CD4-positive, alpha-beta memory T cell (primary cell): Measurements from ENCODE around the gene IRF1. TPM values are rescaled to one million over a fixed set of nuclear protein-coding genes. Genes with fewer than 3 reads are reported as not detected.

Source experiments
- CTCF ChIA-PET: fragments of 350-600 bp; sonication (Branson Sonifier 250); formaldehyde crosslinking; loops from one replicate; lab custom pipeline; 2021; ENCODE audit warnings: inconsistent platforms; ENCODE audit not compliant: partially characterized antibody; lab: Charles Lee
- POLR2A ChIA-PET: fragments of 350-600 bp; sonication (Branson Sonifier 250); formaldehyde crosslinking; loops from one replicate; lab custom pipeline; 2021; ENCODE audit not compliant: partially characterized antibody; lab: Charles Lee
- DNase-seq, 5 donors: peaks; one replicate each; pipeline versions ENCODE4 v3.0.0 to v3.0.0-alpha.2; 2020 to 2022; ENCODE audit warnings: mixed read lengths in 1 of 5
- H3K27ac ChIP-seq: one replicate; pipeline ENCODE4 v1.7.0; 2013; ENCODE audit warnings: low read depth, low read length
- H3K27me3 ChIP-seq: 2 replicates; pipeline ENCODE4 v1.7.0; 2013; ENCODE audit warnings: mild to moderate bottlenecking, low read length, moderate library complexity; ENCODE audit not compliant: insufficient read depth
- H3K36me3 ChIP-seq: 2 replicates; pipeline ENCODE4 v1.7.0; 2013; ENCODE audit warnings: mild to moderate bottlenecking, low read length, moderate library complexity; ENCODE audit not compliant: insufficient read depth
- H3K4me1 ChIP-seq: 2 replicates; pipeline ENCODE4 v1.7.0; 2013; ENCODE audit warnings: mild to moderate bottlenecking, low read length, moderate library complexity; ENCODE audit not compliant: insufficient read depth
- H3K4me3 ChIP-seq, 2 donors: one replicate each; pipeline ENCODE4 v1.7.0; 2013; ENCODE audit warnings: low read length in 2 of 2, mild to moderate bottlenecking in 1 of 2
- H3K9me3 ChIP-seq, 2 donors: one replicate each; pipeline ENCODE4 v1.7.0; 2013; ENCODE audit warnings: low read length in 2 of 2, control low read depth in 1 of 2; ENCODE audit not compliant: control insufficient read depth in 1 of 2
- H3K27ac Mint-ChIP-seq, 7 donors: one replicate each; pipeline ENCODE4 v1.8.0; 2020 to 2021; ENCODE audit warnings: mixed read lengths in 7 of 7, mild to moderate bottlenecking in 6 of 7, inconsistent platforms in 3 of 7, moderate library complexity in 3 of 7
- H3K27me3 Mint-ChIP-seq, 2 donors: one replicate each; pipeline ENCODE4 v1.8.0; 2020 to 2021; ENCODE audit warnings: mixed read lengths in 2 of 2
- H3K36me3 Mint-ChIP-seq, 2 donors: one replicate each; pipeline ENCODE4 v1.8.0; 2020 to 2021; ENCODE audit warnings: mixed read lengths in 2 of 2, inconsistent platforms in 1 of 2, mild to moderate bottlenecking in 1 of 2
- H3K4me1 Mint-ChIP-seq, 4 donors: one replicate each; pipeline ENCODE4 v1.8.0; 2020 to 2021; ENCODE audit warnings: mixed read lengths in 4 of 4, mild to moderate bottlenecking in 1 of 4
- H3K4me3 Mint-ChIP-seq, 8 donors: one replicate each; pipeline ENCODE4 v1.8.0; 2020 to 2021; ENCODE audit warnings: mixed read lengths in 8 of 8, mild to moderate bottlenecking in 7 of 8, moderate library complexity in 6 of 8, inconsistent platforms in 3 of 8
- H3K9me3 Mint-ChIP-seq, 8 donors: one replicate each; pipeline ENCODE4 v1.8.0; 2020 to 2021; ENCODE audit warnings: mixed read lengths in 8 of 8, mild to moderate bottlenecking in 5 of 8, inconsistent platforms in 3 of 8, moderate library complexity in 1 of 8
- intact Hi-C: fragments of 100-400 bp; cut with micrococcal nuclease; formaldehyde crosslinking; loops from one replicate; pipeline ENCODE4 v1.15.1; 2023
- polyA plus RNA-seq, 2 donors: library from polyadenylated mRNA; unstranded; fragments of 300-500 nt; fragmentation: Illumina TruSeq; gene quantifications; one replicate each; pipeline ENCODE4 v1.2.3, GENCODE V29; 2021
- total RNA-seq, 2 experiments: library from RNA; stranded (reverse); gene quantifications; one replicate each; pipeline ENCODE4 v1.2.3, GENCODE V29; 2021

Gene IRF1
- total and polyA plus RNA-seq, 4 experiments from 2014 or later: 192 to 237 (median 197) TPM

DNA sequence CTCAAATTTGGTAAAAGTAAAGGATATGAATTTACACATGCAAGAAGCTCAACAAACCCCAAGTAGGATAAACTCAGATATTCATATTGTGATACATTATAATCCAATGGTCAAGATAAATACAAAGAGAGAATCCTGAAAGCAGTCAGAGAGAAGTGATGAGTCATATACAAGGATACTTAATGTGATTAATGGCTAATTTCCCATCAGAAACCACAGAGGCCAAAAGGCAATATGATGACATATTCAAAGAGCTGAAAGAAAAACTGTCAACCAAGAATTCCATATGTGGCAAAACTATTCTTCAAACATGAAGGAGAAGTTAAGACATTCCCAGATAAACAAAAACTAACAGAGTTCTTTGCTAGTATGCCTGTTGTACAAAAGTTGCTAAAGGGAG, 19.5 kb upstream of the IRF1 start:
- POLR2A ChIA-PET: interaction anchor here (0.9 kb wide), 1 partner anchor 20 kb away, joined by 3 read pairs; no protein-coding TSS in a partner anchor

DNA sequence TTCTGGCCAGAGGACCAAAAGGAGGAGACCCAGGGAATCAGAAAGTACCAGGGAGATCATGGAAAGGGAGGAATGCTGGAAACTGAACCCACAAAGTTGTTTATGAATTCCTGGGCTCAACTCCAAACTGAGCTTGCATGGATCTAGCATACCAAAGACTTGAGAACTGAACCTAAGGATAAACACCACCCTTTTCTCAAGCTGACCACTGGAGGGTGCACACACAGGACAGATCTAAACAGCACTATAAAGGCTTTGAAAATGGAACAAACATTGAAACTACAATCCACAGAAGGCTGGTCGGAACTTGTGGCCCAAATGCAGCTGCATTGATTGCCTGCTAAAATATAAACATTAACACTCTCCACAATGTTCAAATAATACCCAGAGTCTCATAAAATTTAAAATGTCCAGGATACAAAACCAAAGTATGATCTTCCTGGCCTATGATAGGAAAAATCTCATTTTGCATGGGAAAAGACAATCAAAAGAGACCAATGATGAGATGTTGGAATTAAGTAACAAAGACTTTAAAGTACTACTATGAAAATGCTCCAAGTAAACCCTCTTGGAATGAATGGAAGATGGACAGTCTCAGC, 15.6 kb upstream of the IRF1 start:
- H3K27me3 Mint-ChIP-seq: peaks cover 7 to 11% of the 10 kb centered on the region in 2 donors
- H3K4me3 Mint-ChIP-seq: no peak overlapping the region
- H3K4me1 Mint-ChIP-seq: peaks cover 2 to 4% (median 3%) of the 10 kb centered on the region in 4 donors
- Histone ChIP-seq H3K9me3 (no peaks in the 10 kb centered on the region), H3K4me3 (no peak overlapping the region), H3K27ac (no peak overlapping the region), H3K27me3 (no peaks in the 10 kb centered on the region), H3K4me1 (peaks cover 4% of the 10 kb centered on the region), H3K36me3 (no peaks in the 10 kb centered on the region)
- H3K27ac Mint-ChIP-seq: no peak overlapping the region
- ChIA-PET CTCF (interaction anchor here (0.6 to 13.3 kb wide), 7 partner anchors 16 to 314 kb away, joined by 3 to 543 read pairs (median 4); partner anchors contain the start of gene IRF1), POLR2A (interaction anchor here (0.9 to 1.1 kb wide), 3 partner anchors 10 to 26 kb away, joined by 3 to 4 read pairs (median 3); partner anchors contain the start of gene IRF1)
- no peak for DNase-seq
- H3K36me3 Mint-ChIP-seq: peaks cover 0 to 5% of the 10 kb centered on the region in 2 donors
- intact Hi-C loops: no loop called here
- peaks cover 0 to 6% (median 0%) of the 10 kb centered on the region in 8 donors for H3K9me3 Mint-ChIP-seq

More for the DNA sequence above, 19.5 kb upstream of the IRF1 start:
- Histone ChIP-seq H3K36me3 (no peaks in the 10 kb centered on the region), H3K4me1 (no peaks in the 10 kb centered on the region), H3K9me3 (no peaks in the 10 kb centered on the region), H3K27me3 (no peaks in the 10 kb centered on the region), H3K4me3 (no peak overlapping the region), H3K27ac (no peak overlapping the region)
- H3K27ac Mint-ChIP-seq: no peak overlapping the region
- H3K9me3 Mint-ChIP-seq: peaks cover 0 to 15% (median 8%) of the 10 kb centered on the region in 8 donors
- peaks cover 5 to 12% of the 10 kb centered on the region in 2 donors for H3K27me3 Mint-ChIP-seq
- CTCF ChIA-PET: interaction anchor here (1.6 to 2.5 kb wide), 2 partner anchors 16 to 311 kb away, joined by 3 to 13 read pairs; no protein-coding TSS in a partner anchor
- DNase-seq: no peak
- no peaks in the 10 kb centered on the region for H3K4me1 Mint-ChIP-seq
- no peak overlapping the region for H3K4me3 Mint-ChIP-seq
- H3K36me3 Mint-ChIP-seq: peaks cover 0 to 11% of the 10 kb centered on the region in 2 donors
- intact Hi-C loops: no loop called here

DNA sequence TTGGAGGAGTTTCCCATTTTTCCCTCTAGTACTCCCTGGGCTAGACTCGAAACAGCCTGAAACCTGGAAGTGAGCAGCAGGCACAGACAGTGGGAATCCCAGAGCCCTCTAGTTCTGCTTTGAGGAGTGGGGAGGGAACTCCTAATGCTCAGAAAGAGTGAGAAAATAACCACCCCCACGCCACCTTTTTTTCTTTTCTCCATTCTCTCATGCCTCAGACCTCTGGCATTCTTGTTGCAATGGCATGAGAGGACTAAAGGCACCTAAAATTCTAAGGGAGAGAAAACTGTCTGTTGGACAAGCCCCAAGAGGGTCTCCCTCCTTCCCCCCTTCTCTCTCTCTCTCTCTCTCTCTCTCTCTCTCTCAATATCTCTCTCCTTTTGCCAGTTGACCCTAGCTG, 15.1 kb upstream of the IRF1 start:
- DNase-seq: no peak
- H3K27me3 Mint-ChIP-seq: peaks cover 7 to 11% of the 10 kb centered on the region in 2 donors
- Histone ChIP-seq H3K27me3 (no peaks in the 10 kb centered on the region), H3K4me1 (peaks cover 9% of the 10 kb centered on the region), H3K9me3 (no peaks in the 10 kb centered on the region), H3K27ac (no peak overlapping the region), H3K4me3 (no peak overlapping the region), H3K36me3 (no peaks in the 10 kb centered on the region)
- no peak overlapping the region for H3K4me3 Mint-ChIP-seq
- CTCF ChIA-PET: interaction anchor here (1.2 to 13.3 kb wide), 6 partner anchors 21 to 315 kb away, joined by 3 to 543 read pairs (median 5); no protein-coding TSS in a partner anchor
- H3K27ac Mint-ChIP-seq: no peak overlapping the region
- peaks cover 0 to 5% of the 10 kb centered on the region in 2 donors for H3K36me3 Mint-ChIP-seq
- POLR2A ChIA-PET: interaction anchor here (1.0 to 1.1 kb wide), 3 partner anchors 15 to 27 kb away, joined by 3 read pairs; partner anchors contain the start of gene IRF1
- peaks cover 4 to 10% (median 7%) of the 10 kb centered on the region in 4 donors for H3K4me1 Mint-ChIP-seq
- intact Hi-C loops: no loop called here
- peaks cover 0 to 6% (median 0%) of the 10 kb centered on the region in 8 donors for H3K9me3 Mint-ChIP-seq

- no peaks in the 10 kb centered on the region for H3K27me3 ChIP-seq
- Mint-ChIP-seq H3K4me1 (peaks cover 8 to 18% (median 14%) of the 10 kb centered on the region in 4 donors), H3K9me3 (peaks cover 0 to 2% (median 0%) of the 10 kb centered on the region in 8 donors), H3K27me3 (peaks cover 7 to 11% of the 10 kb centered on the region in 2 donors), H3K27ac (no peak overlapping the region), H3K4me3 (no peak overlapping the region), H3K36me3 (peaks cover 0 to 2% of the 10 kb centered on the region in 2 donors)
- H3K9me3 ChIP-seq: no peaks in the 10 kb centered on the region
- H3K4me1 ChIP-seq: peaks cover 18% of the 10 kb centered on the region
- H3K36me3 ChIP-seq: no peaks in the 10 kb centered on the region
- CTCF ChIA-PET: interaction anchor here (12.6 to 13.3 kb wide), 2 partner anchors 97 to 117 kb away, joined by 141 to 543 read pairs; no protein-coding TSS in a partner anchor
- no peak overlapping the region for H3K27ac ChIP-seq
- H3K4me3 ChIP-seq: no peak overlapping the region
- intact Hi-C loops: no loop called here
- no peak for DNase-seq
- POLR2A ChIA-PET: interaction anchor here (1.0 kb wide), 1 partner anchor 26 kb away, joined by 3 read pairs; no protein-coding TSS in a partner anchor
Observed at GRCh38 chr5:132504746-132505145, 14.2 kb upstream of the IRF1 start.

- ChIA-PET POLR2A (interaction anchor here (1.4 to 9.1 kb wide), 2 partner anchors 14 to 117 kb away, joined by 5 to 114 read pairs; partner anchors contain the start of gene IRF1), CTCF (interaction anchor here (1.0 to 13.3 kb wide), 9 partner anchors 15 to 317 kb away, joined by 3 to 543 read pairs (median 11); partner anchors contain the start of gene IRF1)
- DNase-seq: no peak
Observed at GRCh38 chr5:132503244-132503643, 12.7 kb upstream of the IRF1 start.

GRCh38 chr5:132501961-132502931, 11.7 kb upstream of the IRF1 start:
- Histone ChIP-seq H3K9me3 (no peaks in the 10 kb centered on the region), H3K27me3 (no peaks in the 10 kb centered on the region), H3K27ac (no peak overlapping the region), H3K4me1 (peaks cover 41% of the 10 kb centered on the region), H3K36me3 (no peaks in the 10 kb centered on the region), H3K4me3 (no peak overlapping the region)
- no peak overlapping the region for H3K4me3 Mint-ChIP-seq
- ChIA-PET POLR2A (interaction anchor here (0.9 to 31.1 kb wide), 5 partner anchors 13 to 113 kb away, joined by 3 to 1580 read pairs (median 114); partner anchors contain the start of gene IRF1), CTCF (interaction anchor here (0.8 to 13.3 kb wide), 18 partner anchors 14 to 318 kb away, joined by 3 to 543 read pairs (median 10); partner anchors contain the start of genes IRF1 and SLC22A5)
- DNase-seq: no peak
- no peak overlapping the region for H3K27ac Mint-ChIP-seq
- H3K9me3 Mint-ChIP-seq: no peaks in the 10 kb centered on the region
- peaks cover 1 to 2% of the 10 kb centered on the region in 2 donors for H3K27me3 Mint-ChIP-seq
- H3K4me1 Mint-ChIP-seq: peaks cover 17 to 40% (median 33%) of the 10 kb centered on the region in 4 donors
- no peaks in the 10 kb centered on the region for H3K36me3 Mint-ChIP-seq
- intact Hi-C loops: loop anchor here (1.0 to 2.0 kb wide), 3 partner anchors 83 to 319 kb away; no protein-coding TSS in a partner anchor

More at GRCh38 chr5:132503244-132503643, 12.7 kb upstream of the IRF1 start:
- Mint-ChIP-seq H3K27ac (no peak overlapping the region), H3K36me3 (no peaks in the 10 kb centered on the region), H3K4me1 (peaks cover 15 to 30% (median 25%) of the 10 kb centered on the region in 4 donors), H3K4me3 (no peak overlapping the region), H3K9me3 (no peaks in the 10 kb centered on the region), H3K27me3 (peaks cover 5 to 7% of the 10 kb centered on the region in 2 donors)
- Histone ChIP-seq H3K27me3 (no peaks in the 10 kb centered on the region), H3K36me3 (no peaks in the 10 kb centered on the region), H3K4me3 (no peak overlapping the region), H3K9me3 (no peaks in the 10 kb centered on the region), H3K4me1 (peaks cover 31% of the 10 kb centered on the region), H3K27ac (no peak overlapping the region)
- intact Hi-C loops: no loop called here
